H4 (cell line): ENCODE measurements around the gene CNKSR2. TPM values are rescaled to one million over a fixed set of nuclear protein-coding genes. Genes with fewer than 3 reads are reported as not detected.

ENCODE experiments used
- DNase-seq: peaks from one replicate; pipeline ENCODE4 v3.0.0-alpha.2; 2015; ENCODE audit warnings: low spot score
- total RNA-seq: library from RNA; depleted of rRNA; stranded (reverse); fragments of >200 nt; shearing (Covaris generic); gene quantifications from 2 replicates; pipeline ENCODE4 v1.2.3, GENCODE V29; 2014

The CNKSR2 gene
- total RNA-seq, 1 experiment from 2014 or later, result 6.0 TPM

DNA sequence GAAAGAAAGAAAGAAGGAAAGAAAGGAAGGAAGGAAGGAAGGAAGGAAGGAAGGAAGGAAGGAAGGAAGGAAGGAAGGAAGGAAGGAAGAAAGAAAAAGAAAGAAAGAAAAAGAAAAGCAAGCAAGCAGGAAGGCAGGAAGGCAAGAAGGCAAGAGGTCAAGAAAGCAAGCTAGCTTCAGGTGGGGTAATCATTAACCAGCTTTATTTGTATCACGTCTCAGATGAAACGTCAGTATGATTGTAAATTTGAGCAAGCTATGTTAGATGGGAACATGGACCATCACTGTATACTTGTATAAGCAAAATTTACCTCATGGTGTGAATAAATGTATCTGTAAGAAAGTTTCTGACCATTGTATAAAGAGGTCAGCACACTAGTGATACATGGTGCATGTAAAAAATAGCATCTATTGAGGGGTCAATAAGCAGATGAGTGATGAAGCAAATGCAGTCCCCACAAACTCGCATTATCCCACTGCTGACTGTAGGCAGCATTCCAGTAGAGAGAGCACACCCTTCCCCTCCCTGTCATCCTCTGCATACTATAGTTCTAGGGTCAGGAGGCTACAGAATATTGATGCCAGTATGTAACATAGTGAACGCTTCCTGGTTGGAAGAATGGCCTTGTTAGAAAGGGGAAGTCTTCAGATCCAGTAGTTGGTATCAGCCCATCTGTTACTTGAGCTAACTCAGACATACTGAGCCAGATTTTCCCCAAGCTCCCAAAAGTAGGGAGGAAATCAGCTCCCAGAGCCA is 300.4 kb downstream of the CNKSR2 start:
- no peak for DNase-seq

DNA sequence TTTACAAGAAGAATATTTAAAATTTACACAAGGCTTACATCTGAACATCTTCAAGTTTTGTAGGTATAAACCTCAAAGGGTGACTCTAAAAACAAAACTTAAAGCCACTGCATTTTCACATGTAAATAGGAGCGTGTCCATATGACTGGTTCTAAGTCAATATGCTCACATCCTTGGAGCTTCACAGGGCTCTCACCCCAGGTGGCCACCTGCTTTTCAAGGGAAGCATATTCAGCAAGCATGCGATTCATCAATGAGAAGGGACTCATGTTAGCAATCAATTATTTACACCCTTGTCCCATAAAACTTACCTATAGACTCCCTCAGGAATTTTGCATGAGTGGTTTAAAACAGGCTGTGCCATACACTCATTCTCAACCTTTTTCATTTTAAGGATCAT is 301.7 kb downstream of the CNKSR2 start:
- DNase-seq, result no peak

DNA sequence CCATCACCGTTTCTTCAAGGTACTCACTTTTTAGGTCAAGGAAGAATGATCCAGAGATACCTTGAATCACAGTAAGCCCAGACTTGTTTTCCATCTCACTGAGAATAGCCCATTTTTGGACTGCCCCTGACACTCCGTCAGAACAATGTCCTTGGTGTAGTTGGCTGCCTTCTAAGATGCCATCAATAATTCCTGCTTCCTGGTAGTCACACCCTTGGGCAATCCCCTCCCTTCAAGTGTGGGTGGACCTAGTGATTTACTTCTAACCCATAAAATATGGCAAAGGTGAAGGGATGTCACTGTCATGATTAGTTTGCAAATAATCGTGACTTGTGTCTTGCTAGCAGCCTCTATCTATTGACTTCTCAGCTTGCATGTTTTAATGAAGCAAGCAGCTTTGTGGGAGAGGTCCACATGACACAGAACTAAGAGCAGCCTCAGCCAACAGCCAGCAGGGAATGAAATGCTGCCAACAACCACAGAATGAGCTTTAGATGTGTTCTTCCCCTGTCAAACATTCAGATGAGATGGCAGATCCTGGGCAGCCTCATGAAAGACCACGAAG is 303.9 kb downstream of the CNKSR2 start:
- DNase-seq, result no peak

DNA sequence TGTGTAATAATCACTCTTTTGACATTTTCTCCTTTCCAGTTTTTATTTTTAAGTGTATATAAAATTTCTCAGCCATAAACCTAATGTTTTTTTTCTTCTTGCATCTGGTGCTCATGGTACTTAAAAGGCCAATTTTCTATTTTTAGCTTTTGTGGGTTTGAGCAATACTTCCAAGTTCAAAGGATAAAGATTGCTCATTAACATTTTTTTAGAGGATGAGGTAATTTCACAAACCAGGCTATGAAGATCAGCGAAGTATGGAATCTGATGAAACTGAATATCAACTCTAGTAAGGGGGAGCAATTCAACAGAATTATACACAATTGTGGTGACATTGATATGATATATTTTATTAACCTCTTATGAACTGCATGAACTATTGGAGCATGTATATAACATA is 309.7 kb downstream of the CNKSR2 start:
- DNase-seq, result no peak

DNA sequence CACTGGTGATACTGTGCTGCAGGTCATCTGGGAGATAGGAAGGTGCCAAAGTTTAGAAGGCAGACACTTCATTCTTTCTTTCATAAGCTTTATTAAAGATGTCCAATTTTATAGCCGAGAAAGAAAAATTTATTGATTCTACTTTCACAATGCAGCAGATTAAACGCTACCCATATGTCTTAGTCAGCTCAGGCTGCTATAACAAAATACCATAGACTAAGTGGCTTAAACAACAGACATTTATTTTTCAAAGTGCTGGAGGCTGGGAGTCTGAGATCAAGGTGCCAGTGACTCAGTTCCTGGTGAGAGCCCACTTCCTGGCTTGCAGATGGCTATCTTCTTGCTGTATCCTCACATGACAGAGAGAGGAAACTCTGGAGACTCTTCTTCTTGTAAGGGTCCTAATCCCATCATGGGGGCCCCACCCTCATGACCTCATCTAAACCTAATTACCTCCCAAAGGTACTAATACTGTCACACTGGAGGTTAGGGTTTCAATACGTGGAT is 317.3 kb downstream of the CNKSR2 start:
- DNase-seq, result no peak

DNA sequence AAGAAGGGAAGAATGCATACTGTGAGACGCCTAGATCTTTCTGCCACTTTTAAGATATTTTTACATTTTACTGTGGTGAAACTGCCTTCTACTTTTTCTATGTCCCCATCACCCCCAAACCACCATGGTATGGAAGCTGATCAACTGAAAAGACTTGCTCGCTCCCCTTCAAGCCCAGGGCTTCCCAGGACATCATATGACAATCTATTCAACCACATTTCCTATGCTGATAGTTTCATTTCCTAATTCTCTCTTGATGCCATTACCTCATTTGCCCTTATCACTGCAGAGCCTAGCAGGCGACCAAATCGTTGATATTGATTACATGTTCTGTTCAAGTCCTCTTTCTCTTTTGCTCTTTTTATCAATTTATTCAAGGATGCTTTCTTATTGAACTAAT is 324.1 kb downstream of the CNKSR2 start:
- no peak for DNase-seq

DNA sequence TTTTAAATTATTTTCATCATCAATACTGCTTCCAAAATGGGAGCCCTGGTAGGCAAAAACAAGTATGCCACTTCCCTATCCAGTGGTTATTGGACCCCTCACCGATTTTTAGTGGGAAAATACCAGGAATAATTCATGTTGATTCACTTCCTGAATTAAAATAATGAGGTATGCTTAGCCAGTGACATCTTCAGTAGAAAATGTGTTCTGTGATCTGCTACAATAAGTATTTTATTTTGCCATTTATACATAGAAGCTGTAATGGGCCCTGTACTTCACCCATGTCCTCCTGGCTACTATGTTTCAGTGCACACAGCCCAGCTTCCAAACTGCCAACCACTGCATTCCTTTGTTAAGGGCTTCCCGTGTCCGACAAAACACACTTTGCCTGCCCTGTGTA is 324.9 kb downstream of the CNKSR2 start:
- no peak for DNase-seq

DNA sequence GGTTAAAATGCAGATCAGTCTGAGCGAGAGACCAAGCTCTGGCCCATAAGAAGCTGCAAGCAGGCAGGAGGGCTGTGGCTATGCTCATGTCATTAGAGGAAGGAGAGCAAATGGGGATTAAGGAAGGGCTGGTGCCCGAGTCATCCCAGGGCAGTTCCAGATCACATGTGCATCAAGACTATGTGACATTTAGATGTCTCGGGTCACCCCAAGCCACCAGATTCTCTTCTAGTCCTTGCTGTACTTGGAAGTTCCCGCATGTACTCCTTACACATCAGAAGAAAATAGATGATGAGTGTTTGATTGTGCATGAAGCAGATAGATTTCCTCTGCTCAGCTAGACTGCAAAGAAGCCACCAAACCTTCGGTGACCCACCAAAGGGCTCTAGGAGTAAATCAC is 326.1 kb downstream of the CNKSR2 start:
- no peak for DNase-seq

DNA sequence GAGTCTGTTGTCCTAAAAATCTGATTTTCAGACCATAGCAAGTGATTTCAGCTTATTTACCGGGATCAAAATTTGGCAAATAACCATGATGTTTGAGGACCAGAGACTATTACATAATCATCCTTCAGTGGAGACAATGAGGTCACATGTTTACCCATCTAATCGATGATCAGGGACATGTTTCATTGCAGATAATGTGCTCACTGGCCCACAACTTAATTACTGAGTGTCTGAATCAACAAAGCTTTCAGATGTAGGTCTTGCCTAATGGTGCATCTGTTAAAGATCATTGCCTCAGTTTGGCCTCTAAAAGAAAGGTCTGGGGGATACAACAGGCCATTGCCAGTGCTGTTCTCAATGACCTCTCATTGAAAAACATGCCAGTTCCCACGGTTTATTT is 326.7 kb downstream of the CNKSR2 start:
- no peak for DNase-seq

DNA sequence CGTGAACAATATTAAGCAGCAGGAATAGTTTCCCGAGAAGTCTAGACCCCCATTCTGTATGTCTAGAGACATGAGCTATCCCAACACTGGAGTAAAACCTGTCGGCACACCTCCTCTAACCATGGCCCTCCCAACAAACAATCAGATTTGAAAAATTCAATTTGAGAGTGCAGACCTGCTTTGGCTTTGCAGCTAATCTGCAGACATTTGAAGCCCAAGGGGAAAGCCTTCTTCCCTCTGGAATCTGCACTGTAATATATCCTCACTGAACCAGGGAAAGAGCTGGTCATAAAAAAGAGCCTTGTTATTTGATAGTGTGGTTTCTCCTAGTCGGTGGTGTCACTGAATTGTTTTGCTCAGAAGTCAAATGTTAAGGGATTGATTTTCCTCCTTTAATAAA is 328.5 kb downstream of the CNKSR2 start:
- DNase-seq, result no peak
